Smooth muscle cell (in vitro differentiated cells): ENCODE measurements around the gene CD8B. TPM values are rescaled to one million over a fixed set of nuclear protein-coding genes. Genes with fewer than 3 reads are reported as not detected.
A peak's percentile ranks its signal among the peaks of the same experiment; 100 is the strongest.
"Not testable (repeated sequence)": the region's sequence is repeated elsewhere in the genome, so short reads cannot be mapped to it uniquely, and the experiment has no call there.

ENCODE experiments used
- DNase-seq: peaks from one replicate; lab custom pipeline; 2025; ENCODE audit not compliant: unreplicated experiment; lab: John Stamatoyannopoulos, UW
- H2AFZ ChIP-seq: fragments of 200-600 bp; sonication (generic); 2 replicates; pipeline ENCODE4 v1.6.0; 2016; ENCODE audit warnings: antibody characterized with exemption, low read depth, mild to moderate bottlenecking
- H3F3A ChIP-seq: fragments of 200-600 bp; sonication (generic); 2 replicates; pipeline ENCODE4 v1.6.0; 2017; ENCODE audit warnings: antibody characterized with exemption, low read depth
- H3K27ac ChIP-seq: fragments of 200-600 bp; sonication (generic); 2 replicates; pipeline ENCODE4 v1.5.1; 2016; ENCODE audit warnings: low read depth, mild to moderate bottlenecking
- H3K27me3 ChIP-seq: fragments of 200-600 bp; sonication (generic); 2 replicates; pipeline ENCODE4 v1.6.1; 2016; ENCODE audit warnings: low read depth, mild to moderate bottlenecking
- H3K36me3 ChIP-seq: fragments of 200-600 bp; sonication (generic); 2 replicates; pipeline ENCODE4 v1.5.1; 2016; ENCODE audit warnings: low read depth
- H3K4me1 ChIP-seq: fragments of 200-600 bp; sonication (generic); 2 replicates; pipeline ENCODE4 v1.5.1; 2016; ENCODE audit warnings: low read depth
- H3K4me2 ChIP-seq: fragments of 200-600 bp; sonication (generic); 2 replicates; pipeline ENCODE4 v1.6.0; 2016; ENCODE audit warnings: mild to moderate bottlenecking
- H3K4me3 ChIP-seq: fragments of 200-600 bp; sonication (generic); 2 replicates; pipeline ENCODE4 v1.5.1; 2016; ENCODE audit warnings: mild to moderate bottlenecking
- H3K79me2 ChIP-seq: fragments of 200-600 bp; sonication (generic); 2 replicates; pipeline ENCODE4 v1.6.0; 2016; ENCODE audit warnings: low read depth, mild to moderate bottlenecking
- H3K9ac ChIP-seq: fragments of 200-600 bp; sonication (generic); 2 replicates; pipeline ENCODE4 v1.6.0; 2016; ENCODE audit warnings: low read depth
- H3K9me3 ChIP-seq: fragments of 200-600 bp; sonication (generic); replicated peaks from 2 replicates; pipeline ENCODE4 v1.5.1; 2016; ENCODE audit warnings: low read depth
- H4K20me1 ChIP-seq: fragments of 200-600 bp; sonication (generic); 2 replicates; pipeline ENCODE4 v1.6.0; 2016; ENCODE audit warnings: low read depth
- WGBS: methylation state at CpG from one replicate; pipeline ENCODE4 v1.1.7; 2016; ENCODE audit warnings: low lambda C conversion rate; 5-methylcytosine and 5-hydroxymethylcytosine counted together
- polyA plus RNA-seq: library from polyadenylated mRNA; unstranded; fragments of >200 nt; fragmentation: Nextera tagmentation; extraction: Ambion mirVana; gene quantifications from 2 replicates; pipeline ENCODE4 v1.2.1, GENCODE V29; 2016
- total RNA-seq: library from RNA; depleted of rRNA; stranded (reverse); fragments of >200 nt; gene quantifications from 2 replicates; pipeline ENCODE4 v1.2.3, GENCODE V29; 2014

The CD8B gene
- total and polyA plus RNA-seq, 2 experiments from 2014 or later = not detected

DNA sequence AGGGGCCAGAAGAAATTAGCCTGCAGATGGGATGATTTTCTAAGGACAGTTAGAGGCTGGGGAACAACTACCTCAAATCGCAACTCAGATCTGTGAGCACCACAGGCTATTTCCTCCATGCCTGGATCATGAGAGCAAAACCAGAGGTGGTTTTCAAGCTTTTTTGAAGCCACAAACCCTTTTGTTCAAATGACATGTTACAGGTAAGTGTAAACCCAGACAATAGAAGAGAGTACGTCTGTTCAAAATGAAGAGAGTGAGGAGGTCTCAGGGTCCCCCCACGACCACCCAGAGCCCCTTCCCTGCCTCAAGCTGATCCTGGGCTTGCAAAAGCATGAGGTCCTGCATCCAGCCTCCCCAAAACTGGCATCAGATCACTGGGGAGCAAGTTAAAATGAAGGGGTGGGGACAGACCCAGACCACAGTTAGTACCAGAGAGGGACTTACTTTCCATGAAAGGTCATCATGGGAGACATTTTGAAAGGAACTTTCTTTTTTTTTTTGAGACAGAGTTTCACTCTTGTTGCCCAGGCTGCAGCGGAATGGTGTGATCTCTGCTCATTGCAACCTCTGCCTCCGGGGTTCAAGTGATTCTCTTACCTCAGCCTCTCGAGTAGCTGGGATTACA is 19.0 kb downstream of the CD8B start:
- not testable (repeated sequence) for H3K27ac ChIP-seq, H3K4me2 ChIP-seq, H3K4me3 ChIP-seq, DNase-seq, H4K20me1 ChIP-seq, H3K79me2 ChIP-seq, H3K36me3 ChIP-seq, H2AFZ ChIP-seq, H3F3A ChIP-seq, H3K9ac ChIP-seq, H3K4me1 ChIP-seq, H3K9me3 ChIP-seq, H3K27me3 ChIP-seq
- WGBS = 87% methylated on average over 6 of the region's 6 CpGs

DNA sequence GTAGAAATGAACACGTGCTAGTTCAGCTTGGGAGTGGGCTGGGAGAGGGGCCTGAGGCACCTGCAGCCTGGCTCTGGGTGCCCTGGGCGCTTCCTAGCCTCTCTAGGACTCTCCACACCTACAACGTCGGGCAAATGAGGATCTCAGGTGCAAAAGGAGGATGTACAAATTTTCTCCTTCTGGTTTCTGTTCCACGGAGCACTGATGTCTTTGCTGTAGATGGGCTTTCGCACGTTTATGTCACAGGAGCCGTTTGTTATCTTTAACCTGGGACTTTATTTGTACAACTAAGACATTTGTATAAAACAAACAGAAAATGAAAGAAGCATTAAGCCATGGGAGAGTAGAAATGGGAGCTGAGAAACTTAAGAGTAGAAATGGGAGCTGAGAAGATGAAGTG is 20.4 kb downstream of the CD8B start:
- not testable (repeated sequence) for H3K36me3 ChIP-seq, H3K9ac ChIP-seq, H3K9me3 ChIP-seq, H3F3A ChIP-seq, H3K4me3 ChIP-seq, H3K4me1 ChIP-seq, H2AFZ ChIP-seq, DNase-seq, H3K27me3 ChIP-seq, H3K79me2 ChIP-seq, H3K4me2 ChIP-seq, H4K20me1 ChIP-seq, H3K27ac ChIP-seq
- WGBS = 92% methylated on average over 7 of the region's 8 CpGs

DNA sequence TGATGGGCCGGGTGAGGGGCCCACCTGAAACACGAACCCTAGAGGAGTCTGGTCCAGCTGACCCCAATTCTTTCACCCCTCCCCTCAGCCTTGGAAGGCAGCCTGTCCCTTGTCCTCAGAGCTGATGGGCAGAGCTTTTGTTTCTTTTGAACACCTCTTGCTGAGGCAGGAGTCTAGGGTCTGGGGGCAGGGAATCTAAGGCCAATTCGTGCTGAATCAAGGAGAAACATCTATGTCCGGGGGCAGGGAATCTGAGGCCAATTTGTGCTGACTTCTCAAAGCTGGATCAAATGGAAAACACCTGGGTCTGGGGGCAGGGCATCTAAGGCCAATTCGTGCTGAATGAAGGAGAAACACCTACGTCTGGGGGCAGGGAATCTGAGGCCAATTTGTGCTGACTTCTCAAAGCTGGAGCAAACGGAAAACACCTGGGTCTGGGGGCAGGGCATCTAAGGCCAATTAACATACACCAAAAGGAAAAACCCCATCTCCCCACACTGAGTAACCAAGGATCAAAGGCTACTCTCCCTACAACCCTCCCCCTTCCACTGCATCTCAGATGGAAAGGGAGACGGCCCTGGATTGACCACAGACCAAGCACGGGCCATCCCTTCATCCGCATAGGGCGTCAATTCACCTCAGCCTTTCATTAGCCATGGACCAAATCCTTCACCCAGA is 21.7 kb downstream of the CD8B start:
- not testable (repeated sequence) for H3K4me3 ChIP-seq, H2AFZ ChIP-seq, H3F3A ChIP-seq, H3K36me3 ChIP-seq, H3K9me3 ChIP-seq, H3K9ac ChIP-seq, H3K27me3 ChIP-seq, DNase-seq, H3K27ac ChIP-seq, H4K20me1 ChIP-seq, H3K4me1 ChIP-seq, H3K79me2 ChIP-seq, H3K4me2 ChIP-seq
- WGBS = 71% methylated on average over 11 of the region's 11 CpGs

DNA sequence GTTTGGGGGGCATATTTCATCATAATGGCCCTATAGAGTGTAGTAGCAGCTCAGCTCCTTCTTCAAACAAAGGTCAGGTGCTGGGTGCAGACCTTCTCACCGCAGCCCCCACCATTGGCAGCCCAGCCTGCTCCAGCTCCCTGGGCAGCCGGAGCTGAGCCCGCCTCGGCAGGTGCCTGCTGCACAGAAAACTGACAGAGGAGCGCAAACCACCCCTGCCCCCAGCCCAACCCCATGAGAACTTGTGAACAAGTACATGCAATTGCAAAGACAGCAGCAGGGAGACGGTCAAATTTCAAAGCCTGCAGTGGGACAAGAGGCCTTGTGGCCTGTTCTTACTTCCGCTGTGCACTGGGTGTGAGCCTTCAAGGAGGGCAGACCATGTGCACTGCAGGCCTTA is 22.2 kb downstream of the CD8B start:
- not testable (repeated sequence) for H3K79me2 ChIP-seq, H3K4me2 ChIP-seq
- 96% methylated on average over 7 of the region's 7 CpGs for WGBS

DNA sequence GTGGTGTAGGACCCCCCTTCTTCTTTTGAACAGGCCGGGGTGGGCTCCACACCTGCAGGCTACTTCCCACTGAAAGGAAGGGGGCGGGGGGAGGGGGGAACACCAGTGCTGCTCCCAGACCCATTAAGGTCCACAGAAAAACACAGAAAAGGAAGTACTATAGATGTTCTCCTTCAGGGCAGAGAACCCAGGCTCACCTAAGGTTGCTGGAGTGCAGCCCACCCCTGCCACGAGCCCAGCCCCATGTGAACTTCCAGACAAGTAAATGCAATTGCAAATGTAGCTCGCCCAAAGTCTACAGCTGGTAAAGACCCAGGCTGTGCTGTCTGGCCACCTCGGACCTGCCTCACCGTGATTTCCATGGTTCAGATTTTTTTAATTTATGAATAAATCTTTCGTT is 24.0 kb downstream of the CD8B start:
- H3K4me3 ChIP-seq, H3K79me2 ChIP-seq, H4K20me1 ChIP-seq, H3F3A ChIP-seq, H3K9ac ChIP-seq, H3K9me3 ChIP-seq, DNase-seq, H3K4me1 ChIP-seq, H3K36me3 ChIP-seq, H2AFZ ChIP-seq, H3K27ac ChIP-seq, H3K27me3 ChIP-seq: not testable (repeated sequence)
- peak overlapping the region; percentile 26 for H3K4me2 ChIP-seq
- 81% methylated on average over 5 of the region's 7 CpGs for WGBS

More for the DNA sequence above, 22.2 kb downstream of the CD8B start:
- H3K9ac ChIP-seq, H3K9me3 ChIP-seq, H3F3A ChIP-seq, H3K36me3 ChIP-seq, H3K27ac ChIP-seq, H2AFZ ChIP-seq, H3K27me3 ChIP-seq, DNase-seq, H3K4me1 ChIP-seq, H3K4me3 ChIP-seq, H4K20me1 ChIP-seq: not testable (repeated sequence)

DNA sequence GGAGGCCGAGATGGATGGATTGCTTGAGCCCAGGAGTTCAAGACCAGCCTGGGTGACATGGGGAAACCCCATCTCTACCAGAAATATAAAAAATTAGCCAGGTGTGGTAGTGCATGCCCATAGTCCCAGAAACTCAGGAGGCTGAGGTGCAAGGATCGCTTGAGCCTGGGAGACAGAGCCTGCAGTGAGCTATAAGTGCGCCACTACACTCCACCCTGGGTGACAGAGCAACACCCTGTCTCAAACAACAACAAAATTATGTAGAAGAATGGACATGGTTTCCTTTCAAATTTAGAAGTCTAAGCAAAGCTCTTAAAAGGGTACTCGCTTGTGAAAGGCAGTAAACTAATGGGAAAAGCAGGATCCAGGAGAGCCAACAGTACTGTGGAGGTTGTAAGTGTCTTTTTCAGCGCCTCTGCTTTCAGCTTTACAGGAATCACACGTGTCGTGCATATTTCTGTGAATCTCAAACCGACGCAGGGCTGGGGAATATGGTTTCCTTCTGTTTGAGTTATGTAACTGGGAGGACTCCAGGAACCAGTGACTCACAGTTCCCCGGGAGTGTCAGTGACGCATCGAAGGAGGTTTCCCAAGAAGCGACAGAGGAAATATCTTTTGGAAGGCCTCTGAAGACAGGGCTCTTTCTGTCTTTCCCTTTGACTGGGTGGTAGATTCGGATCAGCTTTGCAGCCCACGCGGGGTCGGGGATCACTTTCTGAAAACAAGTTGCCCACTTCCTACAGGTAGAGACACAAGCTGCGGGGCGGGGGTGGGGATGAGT is 24.6 kb downstream of the CD8B start:
- H3K4me3 ChIP-seq = not testable (repeated sequence)
- peak; percentile 3 for DNase-seq

DNA sequence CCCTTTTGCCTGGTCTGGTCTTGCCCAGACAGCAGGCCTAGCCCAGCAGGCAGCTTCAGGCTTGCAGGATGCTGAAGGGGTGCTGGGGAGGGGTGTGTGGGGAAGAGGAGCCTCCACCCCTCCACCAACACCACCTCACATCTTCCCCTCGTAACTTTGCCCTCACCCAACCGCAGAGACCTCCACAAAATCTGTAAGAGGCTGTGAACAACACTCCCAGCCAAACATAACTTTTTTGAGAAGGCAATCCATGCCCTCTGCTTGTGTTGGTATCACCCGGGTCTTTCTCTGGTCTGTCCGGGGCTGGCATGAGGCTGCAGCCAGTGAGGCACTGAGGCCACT is 26.2 kb downstream of the CD8B start:
- not testable (repeated sequence) for H3K4me1 ChIP-seq, H3K4me3 ChIP-seq, H3K36me3 ChIP-seq, H2AFZ ChIP-seq, H4K20me1 ChIP-seq, H3K9me3 ChIP-seq, H3K27ac ChIP-seq, H3F3A ChIP-seq, H3K4me2 ChIP-seq, H3K27me3 ChIP-seq, H3K9ac ChIP-seq, DNase-seq, H3K79me2 ChIP-seq
- no CpG with 5 or more reads among the region's 4 CpGs for WGBS

More for the DNA sequence above, 24.6 kb downstream of the CD8B start:
- not testable (repeated sequence) for H3K9me3 ChIP-seq, H3K9ac ChIP-seq, H3F3A ChIP-seq, H3K79me2 ChIP-seq, H3K4me1 ChIP-seq, H3K36me3 ChIP-seq, H3K27me3 ChIP-seq, H4K20me1 ChIP-seq
- peak overlapping the region; percentile 75 for H2AFZ ChIP-seq
- WGBS = 28% methylated on average over 13 of the region's 19 CpGs
- H3K27ac ChIP-seq = peak overlapping the region; percentile 62
- peak overlapping the region; percentile 78 for H3K4me2 ChIP-seq
